GM12878 (cell line): ENCODE data around the gene CACNA2D1. TPM values are rescaled to one million over a fixed set of nuclear protein-coding genes. Genes with fewer than 3 reads are reported as not detected.

Experiments used
- ATAC-seq: fragments of 200-7000 bp; cut with Tn5 transposase; 3 replicates; pipeline ENCODE4 v1.9.1; 2020; ENCODE audit warnings: mild to moderate bottlenecking, moderate library complexity
- BruUV-seq: library from RNA; stranded (reverse); fragments of 400-500 nt; replicated peaks from 2 replicates; lab custom pipeline; 2021; lab: Mats Ljungman, UMichigan
- CTCF ChIA-PET: fragments of 300-600 bp; sonication (Branson Sonifier 250); formaldehyde crosslinking; extraction: SDS; loops from one replicate; lab custom pipeline; 2021; ENCODE audit warnings: inconsistent platforms; lab: Yijun Ruan, JAX
- POLR2A ChIA-PET: fragments of 350-600 bp; formaldehyde crosslinking; extraction: SDS; loops from one replicate; lab custom pipeline; 2021; ENCODE audit warnings: inconsistent platforms; lab: Charles Lee
- RAD21 ChIA-PET: fragments of 300-600 bp; sonication (Branson Sonifier 250); formaldehyde crosslinking; loops from one replicate; lab custom pipeline; 2023; ENCODE audit warnings: antibody characterized with exemption; ENCODE audit not compliant: unreplicated experiment; lab: Charles Lee
- SMC1A ChIA-PET: fragments of 300-600 bp; sonication (Branson Sonifier 250); formaldehyde crosslinking; loops from one replicate; lab custom pipeline; 2023; ENCODE audit not compliant: unreplicated experiment, uncharacterized antibody; lab: Charles Lee
- DNase-seq: peaks from one replicate; pipeline ENCODE4 v3.0.0-alpha.2; 2011; ENCODE audit warnings: low read depth, low spot score
- FAIRE-seq: peaks from 3 replicates; lab custom pipeline; 2011; peaks lifted over from hg19 to GRCh38; lab: Jason Lieb, UNC
- H2AFZ ChIP-seq: 2 replicates; pipeline ENCODE4 v1.6.0; 2011; ENCODE audit warnings: low read depth, low read length, control low read depth; ENCODE audit not compliant: control insufficient read depth
- H3K27ac ChIP-seq: 2 replicates; pipeline ENCODE4 v1.5.1; 2011; ENCODE audit warnings: control low read depth; ENCODE audit not compliant: control insufficient read depth, insufficient read depth
- H3K27me3 ChIP-seq, 2 experiments: replicated peaks in 1 of 2; 2 replicates each; pipeline versions ENCODE4 v1.6.0 to v1.6.1; 2011; ENCODE audit warnings: low read length in 1 of 2; ENCODE audit not compliant: control insufficient read depth in 2 of 2, insufficient read depth in 2 of 2
- H3K36me3 ChIP-seq, 2 experiments: 2 replicates each; pipeline ENCODE4 v1.5.1; 2011; ENCODE audit warnings: low read length in 1 of 2; ENCODE audit not compliant: control insufficient read depth in 2 of 2, insufficient read depth in 2 of 2
- H3K4me1 ChIP-seq: 2 replicates; pipeline ENCODE4 v1.6.1; 2011; ENCODE audit warnings: mild to moderate bottlenecking, low read length, moderate library complexity, mixed read lengths; ENCODE audit not compliant: control insufficient read depth, insufficient read depth
- H3K4me2 ChIP-seq: 2 replicates; pipeline ENCODE4 v1.6.0; 2011; ENCODE audit warnings: control low read depth; ENCODE audit not compliant: control insufficient read depth, insufficient read depth
- H3K4me3 ChIP-seq: fragments of 200-600 bp; sonication (generic); 2 replicates; pipeline ENCODE4 v1.5.1; 2016
- H3K79me2 ChIP-seq: 2 replicates; pipeline ENCODE4 v1.6.0; 2011; ENCODE audit warnings: low read length; ENCODE audit not compliant: control insufficient read depth, insufficient read depth
- H3K9ac ChIP-seq: 2 replicates; pipeline ENCODE4 v1.8.0; 2011; ENCODE audit warnings: low read length, control low read depth, mixed read lengths; ENCODE audit not compliant: control insufficient read depth, insufficient read depth
- H3K9me3 ChIP-seq: replicated peaks from 3 replicates; pipeline ENCODE4 v1.5.1; 2011; ENCODE audit warnings: mild to moderate bottlenecking, low read length; ENCODE audit not compliant: control insufficient read depth, insufficient read depth
- H4K20me1 ChIP-seq: 2 replicates; pipeline ENCODE4 v1.6.0; 2011; ENCODE audit not compliant: control insufficient read depth, insufficient read depth
- ATF7 ChIP-seq: fragments of 450-650 bp; IDR thresholded peaks from 2 replicates; pipeline ENCODE4 v1.6.1; 2016; ENCODE audit warnings: low read depth, mild to moderate bottlenecking
- BHLHE40 ChIP-seq, 2 experiments: fragments of 450-650 bp in 1 of 2; IDR thresholded peaks; 2 replicates each; pipeline ENCODE4 v1.6.1; 2011 to 2017; ENCODE audit warnings: low read depth in 2 of 2, borderline replicate concordance in 1 of 2, improper control_type of control experiment in 1 of 2, low read length in 1 of 2, mild to moderate bottlenecking in 1 of 2
- FOS ChIP-seq: IDR thresholded peaks from 3 replicates; pipeline ENCODE4 v1.6.1; 2011; ENCODE audit warnings: borderline replicate concordance; ENCODE audit not compliant: insufficient read length; ENCODE audit errors: extremely low read depth
- GABPA ChIP-seq: IDR thresholded peaks from 2 replicates; pipeline ENCODE4 v1.6.1; 2014; ENCODE audit warnings: antibody characterized with exemption, low read depth, mild to moderate bottlenecking, inconsistent platforms
- MEF2B ChIP-seq: fragments of 450-650 bp; IDR thresholded peaks from 2 replicates; pipeline ENCODE4 v1.6.1; 2018; ENCODE audit warnings: mild to moderate bottlenecking, moderate library complexity; ENCODE audit not compliant: partially characterized antibody, poor library complexity, severe bottlenecking
- NR2F1 ChIP-seq: fragments of 450-650 bp; conservative IDR thresholded peaks from 2 replicates; pipeline ENCODE4 v1.6.1; 2017; ENCODE audit warnings: mild to moderate bottlenecking
- PAX5 ChIP-seq: IDR thresholded peaks from 2 replicates; pipeline ENCODE4 v1.6.1; 2011; ENCODE audit warnings: low read depth, low read length, borderline replicate concordance
- PAX8 ChIP-seq: fragments of 450-650 bp; IDR thresholded peaks from 2 replicates; pipeline ENCODE4 v1.6.1; 2017; ENCODE audit warnings: mild to moderate bottlenecking, moderate library complexity
- RBBP5 ChIP-seq: fragments of 200-600 bp; sonication (generic); conservative IDR thresholded peaks from 2 replicates; pipeline ENCODE4 v1.6.1; 2016
- ZBED1 ChIP-seq: IDR thresholded peaks from 2 replicates; pipeline ENCODE4 v1.6.1; 2016; ENCODE audit warnings: borderline replicate concordance
- ZNF217 ChIP-seq: fragments of 450-650 bp; IDR thresholded peaks from 2 replicates; pipeline ENCODE4 v1.6.1; 2017; ENCODE audit warnings: antibody characterized with exemption, mild to moderate bottlenecking
- WGBS: methylation state at CpG from one replicate; pipeline ENCODE4 v1.1.6; 2016; ENCODE audit warnings: low lambda C conversion rate; ENCODE audit not compliant: insufficient replicate concordance, insufficient coverage; ENCODE audit errors: missing lambda C conversion rate; 5-methylcytosine and 5-hydroxymethylcytosine counted together
- in situ Hi-C: fragments of 300-500 bp; cut with MboI; formaldehyde crosslinking; loops from 9 replicates; pipeline ENCODE4 v1.14.3; 2018; ENCODE audit warnings: mixed read lengths
- intact Hi-C: fragments of 100-400 bp; cut with micrococcal nuclease; formaldehyde crosslinking; loops from one replicate; pipeline ENCODE4 v1.14.2; 2022; ENCODE audit not compliant: unreplicated experiment
- polyA plus RNA-seq, 11 experiments: library from polyadenylated mRNA; depleted of rRNA in 4 of 11; unstranded in 6 of 11; stranded (reverse) in 5 of 11; fragments of >200 nt; fragmentation: Nextera tagmentation in 4 of 11; fragmentation: Illumina TruSeq in 1 of 11; extraction: Ambion mirVana in 4 of 11; extraction: Trizol in 1 of 11; gene quantifications; 1 replicate in 1 of 11; 2 replicates in 10 of 11; pipeline versions ENCODE4 v1.2.1 to v1.2.3, GENCODE V29; 2011 to 2016; ENCODE audit warnings: inconsistent platforms in 2 of 11, missing spikeins in 2 of 11, low read depth in 1 of 11
- total RNA-seq, 4 experiments: library from RNA; depleted of rRNA in 3 of 4; stranded (reverse); fragments of >200 nt in 3 of 4; fragmentation: Illumina TruSeq in 1 of 4; extraction: Trizol in 1 of 4; gene quantifications; 2 replicates each; pipeline versions ENCODE4 v1.2.1 to v1.2.3, GENCODE V29; 2013 to 2021
- TF ChIP-seq, protein P1 (sequence below): IDR thresholded peaks from 2 replicates; pipeline ENCODE4 v1.6.1; 2012; ENCODE audit warnings: low read depth, low read length, improper control_type of control experiment
- TF ChIP-seq, protein P2 (sequence below): fragments of 450-650 bp; IDR thresholded peaks from 2 replicates; pipeline ENCODE4 v1.6.1; 2017; ENCODE audit warnings: borderline replicate concordance
- TF ChIP-seq, protein P3 (sequence below): fragments of 450-650 bp; IDR thresholded peaks from 2 replicates; pipeline ENCODE4 v1.6.1; 2017; ENCODE audit warnings: mild to moderate bottlenecking, moderate library complexity
- TF ChIP-seq, protein P4 (sequence below): IDR thresholded peaks from 2 replicates; pipeline ENCODE4 v1.6.1; 2012; ENCODE audit warnings: low read length, inconsistent platforms
- TF ChIP-seq, protein P5 (sequence below): IDR thresholded peaks from 2 replicates; pipeline ENCODE4 v1.6.1; 2012; ENCODE audit warnings: low read depth, low read length, improper control_type of control experiment

CACNA2D1 gene
- total and polyA plus RNA-seq, 10 of the 15 experiments (the other 5 are each of a cell fraction or from before 2014, with no cell fraction given) = 0.14 to 14.8 (median 0.97) TPM

DNA sequence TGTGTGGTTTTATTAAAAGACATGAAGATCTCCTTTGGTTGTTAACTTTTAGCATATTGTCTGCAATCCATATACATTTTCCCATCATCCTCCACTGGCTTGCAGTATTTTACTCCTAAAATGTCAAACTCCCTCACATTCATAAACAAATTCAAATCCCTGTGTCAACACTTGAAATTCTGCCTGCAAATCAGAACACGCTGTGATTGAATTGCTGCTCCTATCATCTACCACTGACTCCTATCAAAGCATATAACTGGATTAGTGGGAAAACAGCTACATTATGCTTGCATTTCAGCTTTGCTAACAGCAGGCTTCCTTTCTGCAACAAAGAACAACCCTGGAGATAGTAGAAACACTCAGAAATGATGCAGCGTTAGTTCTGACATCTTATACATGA, 392.0 kb downstream of the CACNA2D1 start:
- ChIA-PET RAD21 (interaction anchor here (3.8 to 8.4 kb wide), 3 partner anchors 28 to 61 kb away, joined by 18 to 45 read pairs (median 30); no protein-coding TSS in a partner anchor), POLR2A (interaction anchor here (1.0 to 2.8 kb wide), 2 partner anchors 55 to 120 kb away, joined by 3 to 8 read pairs; no protein-coding TSS in a partner anchor), SMC1A (interaction anchor here (1.1 to 2.0 kb wide), 4 partner anchors 143 to 340 kb away, joined by 3 to 6 read pairs (median 4); no protein-coding TSS in a partner anchor), CTCF (interaction anchor here (1.5 to 7.3 kb wide), 2 partner anchors 183 to 520 kb away, joined by 5 to 71 read pairs; no protein-coding TSS in a partner anchor)
- WGBS = 33% methylated on average over 2 of the region's 2 CpGs
- Histone ChIP-seq H3K27ac (no peak overlapping the region), H3K79me2 (no peaks in the 10 kb centered on the region), H3K4me1 (no peaks in the 10 kb centered on the region), H3K4me2 (no peak overlapping the region), H3K4me3 (no peak overlapping the region), H3K9ac (no peak overlapping the region), H4K20me1 (no peaks in the 10 kb centered on the region), H2AFZ (no peak overlapping the region), H3K27me3 (no peaks in the 10 kb centered on the region), H3K36me3 (no peaks in the 10 kb centered on the region), H3K9me3 (no peaks in the 10 kb centered on the region)
- ATAC-seq (no peak), FAIRE-seq (no peak), DNase-seq (no peak)
- intact Hi-C loops (loop anchor here (1.0 to 10.0 kb wide), 3 partner anchors 29 to 243 kb away; no protein-coding TSS in a partner anchor), in situ Hi-C loops (no loop called here)
- no TSS peak for BruUV-seq
- TF ChIP-seq RBBP5 = no peak
- TF ChIP-seq ATF7 = no peak
- TF ChIP-seq FOS = no peak
- TF ChIP-seq MEF2B = no peak
- no peak for TF ChIP-seq PAX8
- TF ChIP-seq, protein P1, sequence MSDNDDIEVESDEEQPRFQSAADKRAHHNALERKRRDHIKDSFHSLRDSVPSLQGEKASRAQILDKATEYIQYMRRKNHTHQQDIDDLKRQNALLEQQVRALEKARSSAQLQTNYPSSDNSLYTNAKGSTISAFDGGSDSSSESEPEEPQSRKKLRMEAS = no peak
- TF ChIP-seq NR2F1 = no peak
- no peak for TF ChIP-seq PAX5
- TF ChIP-seq, protein P2, sequence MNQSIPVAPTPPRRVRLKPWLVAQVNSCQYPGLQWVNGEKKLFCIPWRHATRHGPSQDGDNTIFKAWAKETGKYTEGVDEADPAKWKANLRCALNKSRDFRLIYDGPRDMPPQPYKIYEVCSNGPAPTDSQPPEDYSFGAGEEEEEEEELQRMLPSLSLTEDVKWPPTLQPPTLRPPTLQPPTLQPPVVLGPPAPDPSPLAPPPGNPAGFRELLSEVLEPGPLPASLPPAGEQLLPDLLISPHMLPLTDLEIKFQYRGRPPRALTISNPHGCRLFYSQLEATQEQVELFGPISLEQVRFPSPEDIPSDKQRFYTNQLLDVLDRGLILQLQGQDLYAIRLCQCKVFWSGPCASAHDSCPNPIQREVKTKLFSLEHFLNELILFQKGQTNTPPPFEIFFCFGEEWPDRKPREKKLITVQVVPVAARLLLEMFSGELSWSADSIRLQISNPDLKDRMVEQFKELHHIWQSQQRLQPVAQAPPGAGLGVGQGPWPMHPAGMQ = no peak
- TF ChIP-seq ZBED1 = no peak
- TF ChIP-seq, protein P3, sequence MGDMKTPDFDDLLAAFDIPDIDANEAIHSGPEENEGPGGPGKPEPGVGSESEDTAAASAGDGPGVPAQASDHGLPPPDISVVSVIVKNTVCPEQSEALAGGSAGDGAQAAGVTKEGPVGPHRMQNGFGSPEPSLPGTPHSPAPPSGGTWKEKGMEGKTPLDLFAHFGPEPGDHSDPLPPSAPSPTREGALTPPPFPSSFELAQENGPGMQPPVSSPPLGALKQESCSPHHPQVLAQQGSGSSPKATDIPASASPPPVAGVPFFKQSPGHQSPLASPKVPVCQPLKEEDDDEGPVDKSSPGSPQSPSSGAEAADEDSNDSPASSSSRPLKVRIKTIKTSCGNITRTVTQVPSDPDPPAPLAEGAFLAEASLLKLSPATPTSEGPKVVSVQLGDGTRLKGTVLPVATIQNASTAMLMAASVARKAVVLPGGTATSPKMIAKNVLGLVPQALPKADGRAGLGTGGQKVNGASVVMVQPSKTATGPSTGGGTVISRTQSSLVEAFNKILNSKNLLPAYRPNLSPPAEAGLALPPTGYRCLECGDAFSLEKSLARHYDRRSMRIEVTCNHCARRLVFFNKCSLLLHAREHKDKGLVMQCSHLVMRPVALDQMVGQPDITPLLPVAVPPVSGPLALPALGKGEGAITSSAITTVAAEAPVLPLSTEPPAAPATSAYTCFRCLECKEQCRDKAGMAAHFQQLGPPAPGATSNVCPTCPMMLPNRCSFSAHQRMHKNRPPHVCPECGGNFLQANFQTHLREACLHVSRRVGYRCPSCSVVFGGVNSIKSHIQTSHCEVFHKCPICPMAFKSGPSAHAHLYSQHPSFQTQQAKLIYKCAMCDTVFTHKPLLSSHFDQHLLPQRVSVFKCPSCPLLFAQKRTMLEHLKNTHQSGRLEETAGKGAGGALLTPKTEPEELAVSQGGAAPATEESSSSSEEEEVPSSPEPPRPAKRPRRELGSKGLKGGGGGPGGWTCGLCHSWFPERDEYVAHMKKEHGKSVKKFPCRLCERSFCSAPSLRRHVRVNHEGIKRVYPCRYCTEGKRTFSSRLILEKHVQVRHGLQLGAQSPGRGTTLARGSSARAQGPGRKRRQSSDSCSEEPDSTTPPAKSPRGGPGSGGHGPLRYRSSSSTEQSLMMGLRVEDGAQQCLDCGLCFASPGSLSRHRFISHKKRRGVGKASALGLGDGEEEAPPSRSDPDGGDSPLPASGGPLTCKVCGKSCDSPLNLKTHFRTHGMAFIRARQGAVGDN = no peak
- no peak for TF ChIP-seq GABPA
- TF ChIP-seq, protein P4, sequence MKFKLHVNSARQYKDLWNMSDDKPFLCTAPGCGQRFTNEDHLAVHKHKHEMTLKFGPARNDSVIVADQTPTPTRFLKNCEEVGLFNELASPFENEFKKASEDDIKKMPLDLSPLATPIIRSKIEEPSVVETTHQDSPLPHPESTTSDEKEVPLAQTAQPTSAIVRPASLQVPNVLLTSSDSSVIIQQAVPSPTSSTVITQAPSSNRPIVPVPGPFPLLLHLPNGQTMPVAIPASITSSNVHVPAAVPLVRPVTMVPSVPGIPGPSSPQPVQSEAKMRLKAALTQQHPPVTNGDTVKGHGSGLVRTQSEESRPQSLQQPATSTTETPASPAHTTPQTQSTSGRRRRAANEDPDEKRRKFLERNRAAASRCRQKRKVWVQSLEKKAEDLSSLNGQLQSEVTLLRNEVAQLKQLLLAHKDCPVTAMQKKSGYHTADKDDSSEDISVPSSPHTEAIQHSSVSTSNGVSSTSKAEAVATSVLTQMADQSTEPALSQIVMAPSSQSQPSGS = no peak
- TF ChIP-seq BHLHE40 (IDR thresholded peaks at IDR 0.05; ENCODE audit: borderline replicate concordance in 1 of 2, low read depth in 2 of 2, low read length in 1 of 2) = no peak
- no peak for TF ChIP-seq ZNF217
- TF ChIP-seq, protein P5, sequence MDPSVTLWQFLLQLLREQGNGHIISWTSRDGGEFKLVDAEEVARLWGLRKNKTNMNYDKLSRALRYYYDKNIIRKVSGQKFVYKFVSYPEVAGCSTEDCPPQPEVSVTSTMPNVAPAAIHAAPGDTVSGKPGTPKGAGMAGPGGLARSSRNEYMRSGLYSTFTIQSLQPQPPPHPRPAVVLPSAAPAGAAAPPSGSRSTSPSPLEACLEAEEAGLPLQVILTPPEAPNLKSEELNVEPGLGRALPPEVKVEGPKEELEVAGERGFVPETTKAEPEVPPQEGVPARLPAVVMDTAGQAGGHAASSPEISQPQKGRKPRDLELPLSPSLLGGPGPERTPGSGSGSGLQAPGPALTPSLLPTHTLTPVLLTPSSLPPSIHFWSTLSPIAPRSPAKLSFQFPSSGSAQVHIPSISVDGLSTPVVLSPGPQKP = no peak
